Activated T-cell treated with anti-CD3 and anti-CD28 coated beads, Interleukin-2, amount 50 U/mL, for 72 hours (primary cell): ENCODE measurements around the gene DNAH10. TPM values are rescaled to one million over a fixed set of nuclear protein-coding genes. Genes with fewer than 3 reads are reported as not detected.
A peak's percentile ranks its signal among the peaks of the same experiment; 100 is the strongest.

Experiments used
- ATAC-seq, 2 donors: fragments of 150-1000 bp; cut with Tn5 transposase; replicated peaks in 1 of 2; 2 replicates each; pipeline ENCODE4 v1.10.0; 2021; ENCODE audit warnings: moderate library complexity in 2 of 2, mild to moderate bottlenecking in 1 of 2
- DNase-seq, 2 donors: peaks; one replicate each; pipeline ENCODE4 v3.0.0; 2021 to 2022; ENCODE audit warnings: mixed read lengths in 1 of 2
- H3K27ac Mint-ChIP-seq: one replicate; pipeline ENCODE4 v1.8.0; 2022; ENCODE audit warnings: mild to moderate bottlenecking, moderate library complexity, mixed read lengths
- H3K27me3 Mint-ChIP-seq: one replicate; pipeline ENCODE4 v1.8.0; 2022; ENCODE audit warnings: low read depth, mixed read lengths
- H3K36me3 Mint-ChIP-seq, 2 donors: one replicate each; pipeline ENCODE4 v1.8.0; 2022; ENCODE audit warnings: mixed read lengths in 2 of 2, mild to moderate bottlenecking in 1 of 2; ENCODE audit not compliant: insufficient read depth in 2 of 2
- H3K4me1 Mint-ChIP-seq: one replicate; pipeline ENCODE4 v1.8.0; 2022; ENCODE audit warnings: low read depth, mixed read lengths
- H3K4me3 Mint-ChIP-seq, 2 donors: one replicate each; pipeline ENCODE4 v1.8.0; 2022; ENCODE audit warnings: mild to moderate bottlenecking in 2 of 2, mixed read lengths in 2 of 2, moderate library complexity in 2 of 2
- H3K9me3 Mint-ChIP-seq, 2 donors: one replicate each; pipeline ENCODE4 v1.8.0; 2022; ENCODE audit warnings: mixed read lengths in 2 of 2
- total RNA-seq, 2 donors: library from RNA; stranded (reverse); gene quantifications; one replicate each; pipeline ENCODE4 v1.2.3, GENCODE V29; 2022

Gene DNAH10
- total RNA-seq, 2 donors from 2014 or later, result 0.44 to 0.46 TPM

DNA sequence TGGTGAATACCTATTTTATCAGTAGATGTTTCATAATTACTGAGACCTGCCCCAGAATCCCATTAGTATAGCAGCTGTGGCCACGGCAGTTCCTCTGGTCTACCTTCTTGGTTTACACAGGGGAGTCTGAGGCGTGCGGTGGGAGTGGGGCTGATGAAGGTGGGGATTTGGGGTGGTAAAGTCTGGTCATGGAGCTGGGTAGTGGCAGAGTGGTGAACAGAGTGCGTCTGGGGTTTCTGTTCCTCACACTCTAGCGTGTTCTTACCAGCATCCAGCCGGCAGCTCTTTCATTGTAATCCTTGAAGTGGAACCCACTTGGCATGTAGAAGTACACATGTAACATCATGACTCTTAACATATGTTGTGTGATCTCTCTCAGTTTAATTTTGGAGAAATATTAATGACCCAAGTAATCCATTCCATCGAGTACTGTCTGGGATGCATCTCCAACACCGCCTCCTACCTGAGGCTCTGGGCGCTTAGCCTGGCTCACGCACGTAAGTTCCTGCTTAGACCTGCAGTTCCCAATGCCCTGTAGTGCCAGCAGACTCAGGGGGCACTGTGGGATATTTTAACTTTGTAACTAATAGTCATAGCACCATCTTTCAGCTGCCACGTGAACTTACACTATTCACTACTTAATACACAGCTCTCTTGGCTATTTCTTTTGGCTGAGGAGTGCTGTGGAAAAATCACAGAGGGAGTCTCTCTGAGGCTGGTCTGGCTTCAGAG is 7.9 kb upstream of the DNAH10 start:
- Mint-ChIP-seq H3K4me3 (no peak overlapping the region), H3K36me3 (peaks cover 9 to 25% of the 10 kb centered on the region in 2 donors), H3K9me3 (no peaks in the 10 kb centered on the region), H3K4me1 (peaks cover 15% of the 10 kb centered on the region), H3K27me3 (no peaks in the 10 kb centered on the region), H3K27ac (no peak overlapping the region)
- no peak for DNase-seq
- no peak for ATAC-seq

DNA sequence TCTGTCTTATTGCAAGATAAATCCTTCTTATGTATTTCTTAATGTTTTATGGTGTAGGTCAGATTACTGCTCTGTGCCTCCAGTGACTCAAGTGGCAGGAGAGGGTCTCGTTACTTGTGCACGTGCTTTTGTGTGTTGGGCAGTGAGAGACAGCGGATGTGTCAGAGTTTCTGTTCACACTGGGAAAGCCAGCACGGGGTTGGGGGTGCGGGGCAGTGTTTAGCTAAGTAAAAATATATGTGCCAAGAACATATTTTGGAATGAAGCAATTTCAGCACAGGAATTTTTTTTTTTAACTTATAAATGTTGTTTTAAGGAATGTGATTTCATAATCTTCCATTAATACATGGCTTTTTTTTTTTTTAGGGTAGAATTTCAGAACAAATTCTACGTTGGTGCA is 4.5 kb upstream of the DNAH10 start:
- Mint-ChIP-seq H3K4me1 (peaks cover 1% of the 10 kb centered on the region), H3K9me3 (no peaks in the 10 kb centered on the region), H3K27me3 (no peaks in the 10 kb centered on the region), H3K36me3 (peaks cover 5 to 14% of the 10 kb centered on the region in 2 donors), H3K27ac (peak overlapping the region; percentile 41), H3K4me3 (no peak overlapping the region)
- DNase-seq (no peak), ATAC-seq (no peak)

DNA sequence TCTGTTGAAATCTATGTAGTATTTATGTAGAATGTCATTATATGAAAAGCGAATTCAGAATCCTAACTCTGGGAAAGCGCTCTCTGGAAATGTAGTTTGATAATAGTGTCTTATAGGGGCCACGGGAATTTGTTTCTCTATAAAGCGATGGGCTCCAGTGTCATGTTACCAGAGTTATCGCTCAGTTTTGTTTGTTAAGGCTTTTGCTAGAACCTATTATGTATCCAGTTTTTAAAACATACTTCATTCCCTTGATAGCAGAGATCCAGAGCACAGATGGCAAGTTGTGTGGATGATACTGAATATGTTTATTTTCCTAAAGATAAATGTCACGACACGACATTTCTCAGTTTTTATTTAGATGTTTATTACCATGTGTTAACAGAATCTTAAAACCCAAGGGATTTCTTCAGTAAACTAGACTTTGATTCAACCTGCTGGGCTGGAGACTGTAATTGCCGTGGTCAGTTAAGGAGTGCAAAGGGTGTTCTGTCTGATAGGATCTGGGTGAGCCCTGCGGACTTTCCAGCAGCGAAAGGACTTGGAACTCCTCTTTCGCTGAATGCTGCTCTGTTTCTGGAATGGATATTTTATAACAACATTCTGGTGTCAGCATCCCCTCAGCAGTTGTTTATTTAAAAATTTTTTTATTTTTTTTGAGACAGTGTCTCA is 1.7 kb upstream of the DNAH10 start:
- DNase-seq (no peak), ATAC-seq (no peak)
- H3K4me3 Mint-ChIP-seq, result peak overlapping the region in 1 of 2 donors; percentile 12
- H3K27me3 Mint-ChIP-seq, result no peaks in the 10 kb centered on the region
- peaks cover 1 to 5% of the 10 kb centered on the region in 2 donors for H3K36me3 Mint-ChIP-seq
- H3K4me1 Mint-ChIP-seq, result peaks cover 7% of the 10 kb centered on the region
- H3K9me3 Mint-ChIP-seq, result no peaks in the 10 kb centered on the region
- H3K27ac Mint-ChIP-seq, result peak overlapping the region; percentile 61

DNA sequence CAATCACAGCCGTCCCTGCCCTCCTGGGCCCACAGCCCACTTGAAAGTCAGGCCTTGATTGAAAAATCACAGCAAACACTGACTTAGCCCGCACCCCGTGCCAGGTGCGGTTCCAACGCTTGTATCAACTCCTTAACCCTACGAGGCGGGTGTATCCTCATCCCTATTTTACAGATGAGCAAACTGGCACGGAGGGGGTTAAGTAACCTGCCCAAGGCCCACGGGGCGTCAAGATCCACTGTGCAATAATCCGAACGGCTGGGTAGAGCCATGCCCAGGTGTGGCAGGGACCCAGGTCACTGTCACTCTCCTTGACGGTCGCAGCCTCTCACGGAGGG is 583 bp downstream of the DNAH10 start:
- Mint-ChIP-seq H3K27me3 (peaks cover 6% of the 10 kb centered on the region), H3K36me3 (peaks cover 0 to 3% of the 10 kb centered on the region in 2 donors), H3K27ac (no peak overlapping the region), H3K4me3 (peak overlapping the region; percentile 74 to 76), H3K4me1 (peaks cover 14% of the 10 kb centered on the region), H3K9me3 (no peaks in the 10 kb centered on the region)
- DNase-seq (no peak), ATAC-seq (no peak)

DNA sequence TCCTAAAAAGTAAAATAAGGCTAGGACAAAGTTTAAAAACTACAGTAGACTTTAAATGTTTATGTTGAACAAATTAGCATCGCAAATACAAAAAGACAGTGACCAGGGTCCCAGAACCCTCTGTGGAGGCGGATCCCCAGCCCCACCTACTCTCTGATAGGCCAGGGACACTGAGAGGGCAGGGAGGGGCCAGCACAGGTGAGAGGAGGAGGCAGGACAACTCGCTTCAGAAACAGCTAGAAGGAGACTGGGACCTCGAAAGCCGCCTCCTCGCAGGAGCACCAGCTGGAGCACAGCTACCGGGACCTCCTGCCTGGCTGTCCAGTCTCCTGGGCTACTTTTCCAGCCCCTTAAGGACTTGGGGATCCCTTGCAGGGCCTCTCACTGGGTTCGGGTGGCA is 992 bp downstream of the DNAH10 start:
- Mint-ChIP-seq H3K27me3 (peaks cover 6% of the 10 kb centered on the region), H3K36me3 (peaks cover 0 to 3% of the 10 kb centered on the region in 2 donors), H3K4me1 (peaks cover 18% of the 10 kb centered on the region), H3K9me3 (no peaks in the 10 kb centered on the region), H3K27ac (no peak overlapping the region), H3K4me3 (peak overlapping the region; percentile 74 to 76)
- ATAC-seq, result no peak
- DNase-seq, result no peak

DNA sequence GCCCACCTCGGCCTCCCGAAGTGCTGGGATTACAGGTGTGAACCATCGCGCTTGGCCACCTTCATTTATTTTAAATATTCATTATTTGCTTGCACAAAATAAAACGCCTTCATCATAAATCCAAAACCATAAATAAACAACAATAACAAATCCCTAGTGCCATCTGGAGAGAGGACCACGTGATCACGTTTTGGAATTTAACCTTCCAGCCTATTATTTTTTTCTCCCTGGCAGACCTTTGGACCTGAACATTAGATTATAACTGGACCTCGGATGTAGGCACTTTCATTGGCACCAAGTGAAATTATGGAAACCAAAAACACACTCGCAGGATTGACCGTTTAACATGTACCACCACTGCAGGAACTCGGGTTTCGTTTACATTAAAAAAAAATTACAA is 2.0 kb downstream of the DNAH10 start:
- no peak overlapping the region for H3K4me3 Mint-ChIP-seq
- DNase-seq (no peak), ATAC-seq (no peak)
- H3K27me3 Mint-ChIP-seq, result peaks cover 6% of the 10 kb centered on the region
- H3K4me1 Mint-ChIP-seq, result peaks cover 22% of the 10 kb centered on the region
- no peak overlapping the region for H3K27ac Mint-ChIP-seq
- H3K36me3 Mint-ChIP-seq, result peaks cover 0 to 3% of the 10 kb centered on the region in 2 donors
- H3K9me3 Mint-ChIP-seq, result no peaks in the 10 kb centered on the region

DNA sequence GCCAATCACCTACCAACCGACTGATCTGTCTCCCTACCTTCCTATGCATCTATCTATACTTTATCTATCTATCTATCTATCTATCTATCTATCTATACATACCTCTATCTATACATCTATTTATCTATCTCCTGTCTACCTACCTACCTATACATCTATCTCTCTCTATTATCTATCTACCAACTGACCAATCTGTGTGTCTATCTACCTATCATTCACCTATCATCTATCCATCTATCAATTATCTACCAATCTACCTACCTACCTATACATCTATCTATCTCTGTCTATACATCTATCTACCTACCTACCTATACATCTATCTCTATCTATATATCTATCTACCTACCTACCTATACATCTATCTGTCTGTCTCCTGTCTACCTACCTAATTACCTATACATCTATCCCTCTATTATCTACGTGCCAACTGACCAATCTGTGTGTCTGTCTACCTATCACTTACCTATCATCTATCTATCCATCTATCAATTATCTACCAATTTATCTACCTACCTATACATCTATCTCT is 3.5 kb downstream of the DNAH10 start:
- H3K9me3 Mint-ChIP-seq, result no peaks in the 10 kb centered on the region
- H3K27me3 Mint-ChIP-seq, result peaks cover 6% of the 10 kb centered on the region
- H3K36me3 Mint-ChIP-seq, result no peaks in the 10 kb centered on the region
- DNase-seq (no peak), ATAC-seq (no peak)
- no peak overlapping the region for H3K27ac Mint-ChIP-seq
- peaks cover 22% of the 10 kb centered on the region for H3K4me1 Mint-ChIP-seq
- no peak overlapping the region for H3K4me3 Mint-ChIP-seq

DNA sequence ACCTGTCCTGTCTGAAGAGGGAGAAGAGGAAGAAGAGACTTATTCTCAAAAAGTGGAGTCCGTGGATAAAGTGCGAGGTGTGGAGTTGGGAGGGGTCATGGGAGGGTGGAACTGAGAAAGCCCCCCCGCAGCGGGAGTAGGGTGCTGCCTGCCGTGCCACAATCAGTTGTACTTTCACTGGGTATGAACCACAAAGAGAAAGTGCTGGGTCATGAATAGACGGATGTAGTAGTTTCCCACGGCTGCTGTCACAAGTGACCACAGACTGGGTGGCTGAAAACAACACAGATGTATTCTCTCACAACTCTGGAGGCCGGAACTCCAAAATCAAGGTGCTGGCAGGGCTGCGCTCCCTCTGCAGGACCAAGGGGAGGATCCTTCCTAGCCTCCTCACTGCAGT is 5.5 kb downstream of the DNAH10 start:
- peak; percentile 38 to 48 for DNase-seq
- peaks cover 22% of the 10 kb centered on the region for H3K4me1 Mint-ChIP-seq
- no peak overlapping the region for H3K27ac Mint-ChIP-seq
- no peaks in the 10 kb centered on the region for H3K9me3 Mint-ChIP-seq
- ATAC-seq, result peak; percentile 77 to 80
- H3K27me3 Mint-ChIP-seq, result peaks cover 6% of the 10 kb centered on the region
- peak overlapping the region; percentile 1 to 45 for H3K4me3 Mint-ChIP-seq
- H3K36me3 Mint-ChIP-seq, result no peaks in the 10 kb centered on the region

DNA sequence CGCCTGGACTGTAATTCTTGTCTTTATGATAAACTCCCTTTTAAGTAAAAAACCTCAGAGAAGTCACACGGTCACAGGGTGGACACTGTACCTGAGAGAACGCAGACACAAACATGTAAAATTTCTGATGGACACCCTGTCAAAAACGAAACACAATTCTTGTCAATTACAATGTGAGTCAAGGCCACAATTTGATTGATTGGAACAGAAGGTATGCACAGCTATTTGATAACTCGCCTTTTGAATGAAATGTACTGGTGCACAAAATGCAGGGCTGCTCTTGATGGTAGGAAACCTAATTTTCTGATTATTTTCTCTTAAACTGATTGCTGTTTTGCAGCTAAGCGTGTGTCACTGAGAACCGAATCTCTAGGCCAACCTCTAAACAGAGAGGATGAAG is 9.2 kb downstream of the DNAH10 start:
- Mint-ChIP-seq H3K27me3 (peaks cover 6% of the 10 kb centered on the region), H3K4me3 (no peak overlapping the region), H3K4me1 (peaks cover 15% of the 10 kb centered on the region), H3K36me3 (peaks cover 0 to 3% of the 10 kb centered on the region in 2 donors), H3K9me3 (peaks cover 2 to 5% of the 10 kb centered on the region in 2 donors), H3K27ac (no peak overlapping the region)
- DNase-seq (no peak), ATAC-seq (no peak)

DNA sequence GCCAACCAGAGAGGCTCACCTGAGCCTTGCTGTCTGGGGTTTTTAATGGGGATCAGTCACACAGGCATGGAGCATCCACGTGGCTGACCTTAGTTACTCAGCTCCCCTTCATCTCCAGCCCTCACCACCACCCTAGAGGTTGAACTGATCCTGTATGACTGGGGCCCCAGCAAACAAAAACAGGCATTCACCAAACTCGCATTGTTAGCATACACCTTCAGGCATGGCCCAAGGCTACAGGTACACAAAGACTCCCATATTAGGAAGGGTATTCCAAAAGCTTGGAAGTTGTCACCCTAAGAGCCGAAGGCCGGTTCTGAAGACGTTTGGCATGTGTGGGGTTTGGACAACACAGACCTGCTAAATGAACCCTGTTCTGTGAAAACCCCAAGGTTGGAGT is 10.0 kb downstream of the DNAH10 start:
- no peak overlapping the region for H3K4me3 Mint-ChIP-seq
- peaks cover 5% of the 10 kb centered on the region for H3K27me3 Mint-ChIP-seq
- peaks cover 2 to 5% of the 10 kb centered on the region in 2 donors for H3K9me3 Mint-ChIP-seq
- H3K27ac Mint-ChIP-seq, result no peak overlapping the region
- peaks cover 0 to 3% of the 10 kb centered on the region in 2 donors for H3K36me3 Mint-ChIP-seq
- no peak for DNase-seq
- ATAC-seq, result no peak
- peaks cover 15% of the 10 kb centered on the region for H3K4me1 Mint-ChIP-seq

DNA sequence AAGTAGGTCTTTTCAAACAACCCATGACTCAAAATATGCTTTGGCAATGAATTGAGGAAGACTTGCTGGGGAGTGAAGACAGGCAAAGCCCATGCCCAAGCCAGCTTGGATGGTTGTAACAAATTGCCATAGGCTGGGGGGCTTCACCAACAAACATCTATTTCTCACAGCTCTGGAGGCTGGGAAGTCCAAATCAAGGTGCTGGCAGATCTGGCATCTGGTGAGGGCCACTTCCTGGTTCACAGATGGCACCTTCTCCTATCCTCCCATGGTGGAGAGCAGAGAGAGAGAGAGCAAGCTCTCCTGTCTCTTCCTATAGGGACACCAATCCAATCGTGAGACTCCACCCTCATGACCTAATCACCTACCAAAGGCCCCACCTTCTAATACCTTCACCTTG is 11.3 kb downstream of the DNAH10 start:
- Mint-ChIP-seq H3K4me3 (no peak overlapping the region), H3K36me3 (peaks cover 0 to 3% of the 10 kb centered on the region in 2 donors), H3K9me3 (peaks cover 2 to 5% of the 10 kb centered on the region in 2 donors), H3K27ac (no peak overlapping the region), H3K4me1 (peaks cover 2% of the 10 kb centered on the region), H3K27me3 (no peaks in the 10 kb centered on the region)
- DNase-seq (no peak), ATAC-seq (no peak)

DNA sequence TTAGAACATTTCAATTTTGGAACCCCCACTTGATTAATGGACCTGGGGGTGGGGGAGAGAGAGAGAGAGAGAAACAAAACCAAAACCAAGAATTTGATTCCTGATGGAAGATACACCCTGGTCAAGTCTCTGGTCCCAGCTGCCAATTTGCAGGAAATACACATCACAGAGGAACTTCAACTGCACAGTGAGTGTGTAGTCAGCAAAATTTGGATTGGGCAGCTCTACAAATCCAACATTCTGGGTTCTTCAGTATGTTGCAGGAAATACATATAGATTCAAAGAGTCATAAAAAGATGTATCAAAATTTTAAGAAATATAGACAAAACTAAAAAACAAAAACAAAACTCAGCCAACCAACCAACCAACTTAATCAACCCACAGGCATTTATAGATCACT is 17.4 kb downstream of the DNAH10 start:
- ATAC-seq (no peak), DNase-seq (no peak)
- no peak overlapping the region for H3K4me3 Mint-ChIP-seq
- H3K9me3 Mint-ChIP-seq, result peaks cover 2 to 5% of the 10 kb centered on the region in 2 donors
- no peak overlapping the region for H3K27ac Mint-ChIP-seq
- H3K27me3 Mint-ChIP-seq, result no peaks in the 10 kb centered on the region
- H3K4me1 Mint-ChIP-seq, result no peaks in the 10 kb centered on the region
- H3K36me3 Mint-ChIP-seq, result peaks cover 0 to 5% of the 10 kb centered on the region in 2 donors

DNA sequence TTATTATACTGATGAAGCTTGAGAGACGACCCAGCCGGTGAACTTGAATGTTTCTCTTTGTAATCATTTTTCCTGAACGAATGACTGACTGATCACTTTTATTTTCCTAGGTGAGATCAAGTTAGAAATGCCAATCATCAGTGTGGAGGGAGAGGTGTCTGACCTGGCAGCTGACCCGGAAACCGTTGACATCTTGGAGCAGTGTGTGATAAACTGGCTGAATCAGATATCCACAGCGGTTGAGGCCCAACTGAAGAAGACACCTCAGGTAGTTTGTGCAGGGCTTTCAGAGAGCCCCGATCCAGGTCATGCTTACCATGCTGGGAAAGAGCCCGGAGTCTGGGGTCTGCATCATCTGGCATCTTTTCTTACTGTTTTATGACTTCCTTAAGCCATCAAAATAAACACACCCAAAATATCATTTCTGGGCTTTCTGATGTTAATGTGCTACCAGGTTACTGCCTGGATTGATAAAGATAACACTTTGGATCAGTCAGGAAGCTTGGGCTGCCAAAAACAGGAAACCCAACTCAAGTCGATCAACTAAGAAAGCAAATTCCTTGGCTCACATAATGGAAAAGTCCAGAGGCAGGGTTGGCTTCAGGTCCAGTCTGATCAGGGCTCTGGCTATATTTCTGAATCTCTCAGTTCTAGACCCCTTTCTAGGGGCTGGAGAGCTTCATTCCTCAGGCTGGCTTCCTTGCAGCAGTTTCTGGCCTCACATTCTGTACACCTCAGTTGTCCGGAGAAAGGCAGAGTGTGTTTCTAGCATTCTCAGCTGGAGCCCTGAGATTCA is 21.1 kb downstream of the DNAH10 start:
- no peaks in the 10 kb centered on the region for H3K4me1 Mint-ChIP-seq
- no peak overlapping the region for H3K4me3 Mint-ChIP-seq
- peaks cover 0 to 2% of the 10 kb centered on the region in 2 donors for H3K36me3 Mint-ChIP-seq
- no peaks in the 10 kb centered on the region for H3K27me3 Mint-ChIP-seq
- ATAC-seq (no peak), DNase-seq (no peak)
- H3K9me3 Mint-ChIP-seq, result no peaks in the 10 kb centered on the region
- no peak overlapping the region for H3K27ac Mint-ChIP-seq
